GM19397 (cell line): Measurements from ENCODE around the gene TMEM196.
"Not testable (repeated sequence)": the region's sequence is repeated elsewhere in the genome, so short reads cannot be mapped to it uniquely, and the experiment has no call there.

ENCODE experiments used
- ATAC-seq: cut with Tn5 transposase; IDR thresholded peaks from one replicate; pipeline ENCODE4 v1.9.1; 2021; ENCODE audit warnings: mild to moderate bottlenecking, moderate library complexity; ENCODE audit not compliant: unreplicated experiment

TMEM196 gene

GRCh38 chr7:19708397-19709248 lies 64.8 kb downstream of the TMEM196 start, which contains the start of gene POLR1F:
TSS of gene POLR1F (minus strand) at chr7:19709037. CDS start at chr7:19709016, 21 bp downstream.
- ATAC-seq: peak; percentile 99

- ATAC-seq: no peak
These were observed 66.2 kb downstream of the TMEM196 start for GRCh38 chr7:19707240-19707639.

- ATAC-seq: no peak
These were observed 67.8 kb downstream of the TMEM196 start for GRCh38 chr7:19705663-19706062.

GRCh38 chr7:19701471-19701870 lies 71.9 kb downstream of the TMEM196 start:
- ATAC-seq: no peak

- no peak for ATAC-seq
These were observed 72.5 kb downstream of the TMEM196 start for GRCh38 chr7:19700936-19701335.

- ATAC-seq: no peak
These were observed 75.1 kb downstream of the TMEM196 start for GRCh38 chr7:19698331-19698730.

GRCh38 chr7:19696926-19697325 lies 76.5 kb downstream of the TMEM196 start:
- ATAC-seq: no peak

- no peak for ATAC-seq
These were observed 81.1 kb downstream of the TMEM196 start for GRCh38 chr7:19692111-19692828.

GRCh38 chr7:19690736-19691135 lies 82.7 kb downstream of the TMEM196 start:
- ATAC-seq: no peak

GRCh38 chr7:19689130-19689529 lies 84.3 kb downstream of the TMEM196 start:
- not testable (repeated sequence) for ATAC-seq

- ATAC-seq: no peak
These were observed 91.8 kb downstream of the TMEM196 start for GRCh38 chr7:19681596-19681995.

GRCh38 chr7:19677180-19677579 lies 96.2 kb downstream of the TMEM196 start:
- ATAC-seq: no peak

- no peak for ATAC-seq
These were observed 97.6 kb downstream of the TMEM196 start for GRCh38 chr7:19675816-19676215.

- ATAC-seq: no peak
These were observed 99.0 kb downstream of the TMEM196 start for GRCh38 chr7:19674266-19674960.

GRCh38 chr7:19670806-19671205 lies 102.6 kb downstream of the TMEM196 start:
- no peak for ATAC-seq
